ENCODE measurements around the gene DPYD.

The DPYD gene

DNA sequence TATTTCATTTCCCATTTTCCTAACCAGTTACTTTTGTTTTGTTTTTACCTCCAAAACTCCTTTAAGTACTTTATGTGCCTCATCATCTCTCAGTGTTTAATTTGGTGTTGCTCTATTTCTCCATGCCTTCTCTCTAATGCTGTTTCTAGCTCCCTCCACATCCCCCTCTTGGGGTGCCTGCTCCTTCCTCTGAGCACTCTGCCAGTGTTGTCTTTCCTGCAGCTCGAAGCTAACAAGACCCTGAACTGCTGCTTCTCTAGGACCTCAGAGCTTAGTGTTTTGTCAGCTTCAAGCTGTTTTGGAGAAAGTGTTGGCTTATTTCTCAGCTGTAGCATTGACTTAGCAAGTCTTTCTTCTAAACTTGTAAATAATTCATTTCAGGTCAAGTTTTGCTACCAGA is 290.6 kb downstream of the DPYD start:
- TF ChIP-seq, protein P1, sequence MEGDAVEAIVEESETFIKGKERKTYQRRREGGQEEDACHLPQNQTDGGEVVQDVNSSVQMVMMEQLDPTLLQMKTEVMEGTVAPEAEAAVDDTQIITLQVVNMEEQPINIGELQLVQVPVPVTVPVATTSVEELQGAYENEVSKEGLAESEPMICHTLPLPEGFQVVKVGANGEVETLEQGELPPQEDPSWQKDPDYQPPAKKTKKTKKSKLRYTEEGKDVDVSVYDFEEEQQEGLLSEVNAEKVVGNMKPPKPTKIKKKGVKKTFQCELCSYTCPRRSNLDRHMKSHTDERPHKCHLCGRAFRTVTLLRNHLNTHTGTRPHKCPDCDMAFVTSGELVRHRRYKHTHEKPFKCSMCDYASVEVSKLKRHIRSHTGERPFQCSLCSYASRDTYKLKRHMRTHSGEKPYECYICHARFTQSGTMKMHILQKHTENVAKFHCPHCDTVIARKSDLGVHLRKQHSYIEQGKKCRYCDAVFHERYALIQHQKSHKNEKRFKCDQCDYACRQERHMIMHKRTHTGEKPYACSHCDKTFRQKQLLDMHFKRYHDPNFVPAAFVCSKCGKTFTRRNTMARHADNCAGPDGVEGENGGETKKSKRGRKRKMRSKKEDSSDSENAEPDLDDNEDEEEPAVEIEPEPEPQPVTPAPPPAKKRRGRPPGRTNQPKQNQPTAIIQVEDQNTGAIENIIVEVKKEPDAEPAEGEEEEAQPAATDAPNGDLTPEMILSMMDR (IDR thresholded peaks at IDR 0.05; ENCODE audit: borderline replicate concordance, insufficient read depth, low read depth, low read length): no peak
- H3K4me3 ChIP-seq (ENCODE audit: low read depth, low read length): no peak overlapping the region

DNA sequence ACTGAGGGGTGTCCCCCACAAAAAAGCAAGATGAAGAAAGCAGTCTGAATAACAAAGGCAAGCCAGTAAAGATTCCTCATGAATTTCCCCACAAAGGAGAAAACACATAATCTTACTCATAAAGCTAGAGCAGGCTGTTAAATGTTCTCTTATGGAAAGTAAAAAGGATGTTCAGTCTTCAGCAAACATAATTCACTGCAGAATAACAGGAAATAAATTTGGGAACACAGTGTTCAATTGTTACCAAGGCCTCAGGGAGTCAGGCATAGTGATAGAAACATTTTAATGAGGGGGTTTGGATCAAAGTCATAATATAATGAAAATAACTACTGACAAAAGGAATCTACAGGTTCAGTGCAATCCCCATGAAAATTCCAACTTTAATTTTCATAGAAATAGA is 297.6 kb downstream of the DPYD start:
- TF ChIP-seq, protein P1 (IDR thresholded peaks at IDR 0.05; ENCODE audit: borderline replicate concordance, insufficient read depth, low read depth, low read length): no peak
- H3K4me3 ChIP-seq (ENCODE audit: low read depth, low read length): no peak overlapping the region

DNA sequence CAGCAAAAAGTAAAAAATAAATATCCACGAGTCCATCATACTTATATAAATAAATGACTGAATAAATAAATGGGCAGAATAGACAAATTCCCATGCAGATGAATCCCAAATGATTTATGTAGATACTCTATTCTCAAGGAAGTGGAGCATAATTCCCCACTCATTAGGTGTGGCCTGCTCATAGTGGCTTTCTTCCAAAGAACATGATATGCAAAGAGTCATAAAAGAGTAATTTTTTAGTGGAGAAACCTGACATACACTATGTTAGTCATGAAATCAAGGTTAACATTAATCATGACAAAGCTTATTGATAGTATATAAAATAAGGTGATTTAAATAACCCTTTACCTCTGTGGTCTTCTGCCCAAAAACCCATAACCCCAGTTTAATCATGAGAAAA is 298.9 kb downstream of the DPYD start:
- TF ChIP-seq, protein P1 (IDR thresholded peaks at IDR 0.05; ENCODE audit: borderline replicate concordance, insufficient read depth, low read depth, low read length): no peak
- no peak overlapping the region for H3K4me3 ChIP-seq (ENCODE audit: low read depth, low read length)

DNA sequence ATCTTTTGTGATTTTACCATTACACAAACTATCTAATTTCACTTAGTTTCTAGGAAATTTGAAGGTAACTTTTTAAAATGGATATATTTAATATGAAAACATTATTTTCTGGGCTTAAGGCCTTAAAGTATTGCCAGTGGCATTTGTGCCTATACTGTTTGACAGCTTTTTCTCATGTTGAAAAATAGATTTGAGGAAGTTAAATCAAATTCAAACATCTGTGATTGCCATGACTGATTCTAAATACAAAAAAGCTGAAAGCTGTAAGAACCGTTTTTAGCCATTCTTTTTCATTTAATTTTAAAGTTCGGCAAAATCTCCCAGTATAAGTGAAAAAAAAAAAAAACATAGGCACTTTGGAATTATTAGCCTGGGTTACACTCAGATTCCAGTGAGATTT is 301.1 kb downstream of the DPYD start:
- TF ChIP-seq, protein P1 (IDR thresholded peaks at IDR 0.05; ENCODE audit: borderline replicate concordance, insufficient read depth, low read depth, low read length): no peak
- H3K4me3 ChIP-seq (ENCODE audit: low read depth, low read length): no peak overlapping the region

DNA sequence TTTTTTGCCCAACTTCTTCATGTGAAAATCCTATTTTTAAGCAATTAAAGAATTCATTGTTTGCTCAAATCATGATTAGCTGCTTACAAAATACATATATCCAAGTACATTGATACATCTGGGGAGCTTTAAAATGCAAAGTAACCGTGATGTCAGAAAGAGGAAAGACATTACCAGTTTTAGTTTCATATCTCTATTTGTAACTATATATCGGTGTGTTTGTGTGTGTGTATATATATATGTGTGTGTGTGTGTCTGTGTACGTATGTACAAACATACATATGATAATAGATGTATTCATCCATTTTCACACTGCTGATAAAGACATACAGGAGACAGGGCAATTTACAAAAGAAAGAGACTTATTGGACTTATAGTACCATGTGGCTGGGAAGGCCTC is 310.1 kb downstream of the DPYD start:
- no peak overlapping the region for H3K4me3 ChIP-seq (ENCODE audit: low read depth, low read length)
- TF ChIP-seq, protein P1 (IDR thresholded peaks at IDR 0.05; ENCODE audit: borderline replicate concordance, insufficient read depth, low read depth, low read length): no peak

DNA sequence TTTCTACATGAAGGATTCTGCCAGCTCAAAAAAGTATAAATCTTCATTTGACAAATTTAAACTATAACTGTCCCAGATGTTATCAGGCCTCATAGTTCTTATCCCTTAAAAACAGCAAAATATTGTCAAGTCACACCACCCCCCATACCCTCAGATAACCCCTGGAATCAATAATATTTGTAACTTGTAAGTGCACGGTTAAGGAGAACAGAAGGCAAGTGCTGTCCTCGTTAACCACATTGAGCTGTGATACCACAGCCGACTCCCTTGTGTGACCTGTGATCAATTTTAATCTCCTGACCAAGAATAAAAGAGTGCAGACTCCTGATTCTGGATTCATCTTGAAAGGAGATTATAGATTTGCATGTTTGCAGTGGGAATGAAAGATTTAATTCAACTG is 310.7 kb downstream of the DPYD start:
- TF ChIP-seq, protein P1 (IDR thresholded peaks at IDR 0.05; ENCODE audit: borderline replicate concordance, insufficient read depth, low read depth, low read length): no peak
- no peak overlapping the region for H3K4me3 ChIP-seq (ENCODE audit: low read depth, low read length)

DNA sequence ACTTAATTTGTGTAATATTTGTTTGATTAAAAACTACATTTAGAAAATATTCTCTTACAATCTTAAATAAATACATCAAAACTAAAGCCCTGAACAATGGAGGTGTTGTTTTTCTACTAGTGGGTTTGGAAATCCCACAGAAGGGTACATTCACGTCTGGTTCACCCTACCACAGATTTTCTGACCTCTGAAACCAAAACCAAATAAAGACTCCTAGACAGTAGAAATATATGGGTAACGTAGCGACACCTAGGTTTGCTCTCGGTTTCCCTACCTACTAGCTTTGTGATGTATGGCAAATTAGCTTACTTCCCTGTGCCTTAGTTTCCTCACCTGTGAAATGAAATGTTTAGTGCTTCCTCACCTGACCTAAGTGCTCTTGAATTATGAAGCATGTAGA is 312.6 kb downstream of the DPYD start:
- no peak overlapping the region for H3K4me3 ChIP-seq (ENCODE audit: low read depth, low read length)
- TF ChIP-seq, protein P1 (IDR thresholded peaks at IDR 0.05; ENCODE audit: borderline replicate concordance, insufficient read depth, low read depth, low read length): no peak
